Activated T-helper 1 cell treated with anti-CD3 and anti-CD28 coated beads, Interleukin-12 subunit alpha, Interleukin-12 subunit beta, Interleukin-2, Interleukin-4 antibody, amounts not matched to agents 30 ng/mL and 10 ng/mL and 1 ng/mL, durations not matched to agents 14 hours and 24 hours and 36 hours (primary cell): Measurements from ENCODE around the gene RANBP1. TPM values are rescaled to one million over a fixed set of nuclear protein-coding genes. Genes with fewer than 3 reads are reported as not detected.

Experiments used
- DNase-seq: peaks from one replicate; pipeline ENCODE4 v3.0.0; 2021; ENCODE audit warnings: low spot score
- H3K27ac Mint-ChIP-seq: one replicate; pipeline ENCODE4 v1.8.0; 2021; ENCODE audit warnings: mild to moderate bottlenecking, mixed read lengths
- H3K27me3 Mint-ChIP-seq: one replicate; pipeline ENCODE4 v1.8.0; 2022; ENCODE audit warnings: mild to moderate bottlenecking, moderate library complexity, mixed read lengths; ENCODE audit not compliant: insufficient read depth
- H3K36me3 Mint-ChIP-seq: one replicate; pipeline ENCODE4 v1.8.0; 2021; ENCODE audit warnings: low read depth, mixed read lengths
- H3K4me1 Mint-ChIP-seq: one replicate; pipeline ENCODE4 v1.8.0; 2021; ENCODE audit warnings: low read depth, mixed read lengths
- H3K4me3 Mint-ChIP-seq: one replicate; pipeline ENCODE4 v1.8.0; 2021; ENCODE audit warnings: mild to moderate bottlenecking, moderate library complexity, mixed read lengths
- H3K9me3 Mint-ChIP-seq: one replicate; pipeline ENCODE4 v1.8.0; 2021; ENCODE audit warnings: mixed read lengths
- intact Hi-C: fragments of 100-400 bp; cut with micrococcal nuclease; formaldehyde crosslinking; loops from one replicate; pipeline ENCODE4 v1.15.1; 2024
- total RNA-seq: library from RNA; stranded (reverse); gene quantifications from 2 replicates; pipeline ENCODE4 v1.2.3, GENCODE V29; 2022

The RANBP1 gene
- total RNA-seq, 1 donor from 2014 or later, result 509 TPM

DNA sequence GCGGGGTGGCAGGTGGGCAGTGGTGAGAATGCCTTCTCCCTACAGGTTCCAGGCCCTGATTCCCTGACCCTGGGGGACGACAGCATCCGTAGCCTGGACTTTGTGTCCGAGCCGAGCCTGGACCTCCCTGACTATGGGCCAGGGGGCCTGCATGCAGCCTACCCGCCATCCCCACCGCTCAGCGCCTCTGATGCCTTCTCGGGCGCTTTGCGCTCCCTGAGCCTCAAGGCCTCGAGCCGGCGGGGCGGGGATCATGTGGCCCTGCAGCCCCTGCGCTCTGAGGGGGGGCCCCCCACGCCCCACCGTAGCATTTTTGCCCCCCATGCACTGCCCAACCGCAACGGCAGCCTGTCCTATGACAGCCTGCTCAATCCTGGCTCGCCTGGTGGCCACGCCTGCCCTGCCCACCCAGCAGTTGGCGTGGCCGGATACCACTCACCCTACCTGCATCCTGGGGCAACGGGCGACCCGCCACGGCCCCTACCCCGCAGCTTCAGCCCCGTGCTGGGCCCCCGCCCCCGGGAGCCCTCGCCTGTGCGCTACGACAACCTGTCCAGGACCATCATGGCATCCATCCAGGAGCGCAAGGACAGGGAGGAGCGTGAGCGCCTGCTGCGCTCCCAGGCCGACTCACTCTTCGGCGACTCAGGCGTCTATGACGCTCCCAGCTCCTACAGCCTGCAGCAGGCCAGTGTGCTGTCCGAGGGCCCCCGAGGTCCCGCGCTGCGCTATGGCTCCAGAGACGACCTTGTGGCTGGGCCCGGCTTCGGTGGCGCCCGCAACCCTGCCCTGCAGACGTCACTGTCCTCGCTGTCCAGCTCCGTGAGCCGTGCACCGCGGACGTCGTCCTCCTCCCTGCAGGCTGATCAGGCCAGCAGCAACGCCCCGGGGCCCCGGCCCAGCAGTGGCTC, 27.1 kb downstream of the RANBP1 start:
- DNase-seq, result no peak
- H3K27ac Mint-ChIP-seq, result no peak overlapping the region
- H3K4me3 Mint-ChIP-seq, result no peak overlapping the region
- H3K9me3 Mint-ChIP-seq, result no peaks in the 10 kb centered on the region
- no peaks in the 10 kb centered on the region for H3K36me3 Mint-ChIP-seq
- H3K4me1 Mint-ChIP-seq, result no peaks in the 10 kb centered on the region
- no peaks in the 10 kb centered on the region for H3K27me3 Mint-ChIP-seq
- intact Hi-C loops, result no loop called here

DNA sequence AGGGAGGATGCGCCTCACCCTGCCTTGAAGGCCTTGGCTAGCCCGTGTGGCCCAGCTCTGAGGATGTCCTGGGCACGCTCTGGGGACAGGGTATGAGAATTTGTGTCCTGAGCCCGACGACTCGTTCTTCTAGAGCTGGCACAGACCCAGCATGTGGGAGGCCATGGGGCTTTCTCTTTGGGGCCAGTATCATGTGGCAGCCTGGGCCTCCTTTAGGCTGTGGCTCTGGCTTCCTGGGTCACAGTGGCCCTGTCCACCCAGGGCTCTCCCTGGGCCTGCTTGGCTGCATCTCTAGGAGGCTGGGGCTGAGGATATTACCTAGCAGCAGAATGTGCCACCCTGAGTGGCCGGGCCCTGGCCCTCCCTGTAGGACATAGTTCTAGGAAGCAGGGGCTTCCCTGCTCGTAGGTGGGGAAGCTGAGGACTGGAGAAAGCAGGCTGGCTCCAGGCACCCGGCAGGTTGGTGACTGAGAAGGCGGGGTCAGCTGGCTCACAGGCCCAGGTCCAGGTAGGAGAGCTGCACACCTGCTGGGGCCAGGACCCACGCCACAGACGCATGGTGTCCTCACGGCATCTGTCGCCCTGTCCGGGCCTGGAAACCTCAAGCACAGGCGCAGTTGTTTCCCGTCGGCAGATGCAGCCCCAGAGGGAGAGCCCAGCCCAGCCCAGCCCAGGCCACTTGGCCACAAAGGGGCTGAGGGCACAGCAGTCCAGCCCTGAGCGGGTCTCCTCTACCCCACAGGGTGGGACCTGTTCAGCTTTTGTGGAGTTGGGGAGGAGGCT, 28.2 kb downstream of the RANBP1 start:
- Mint-ChIP-seq H3K36me3 (no peaks in the 10 kb centered on the region), H3K4me3 (no peak overlapping the region), H3K27ac (no peak overlapping the region), H3K4me1 (no peaks in the 10 kb centered on the region), H3K27me3 (no peaks in the 10 kb centered on the region), H3K9me3 (no peaks in the 10 kb centered on the region)
- intact Hi-C loops, result no loop called here
- DNase-seq, result no peak

DNA sequence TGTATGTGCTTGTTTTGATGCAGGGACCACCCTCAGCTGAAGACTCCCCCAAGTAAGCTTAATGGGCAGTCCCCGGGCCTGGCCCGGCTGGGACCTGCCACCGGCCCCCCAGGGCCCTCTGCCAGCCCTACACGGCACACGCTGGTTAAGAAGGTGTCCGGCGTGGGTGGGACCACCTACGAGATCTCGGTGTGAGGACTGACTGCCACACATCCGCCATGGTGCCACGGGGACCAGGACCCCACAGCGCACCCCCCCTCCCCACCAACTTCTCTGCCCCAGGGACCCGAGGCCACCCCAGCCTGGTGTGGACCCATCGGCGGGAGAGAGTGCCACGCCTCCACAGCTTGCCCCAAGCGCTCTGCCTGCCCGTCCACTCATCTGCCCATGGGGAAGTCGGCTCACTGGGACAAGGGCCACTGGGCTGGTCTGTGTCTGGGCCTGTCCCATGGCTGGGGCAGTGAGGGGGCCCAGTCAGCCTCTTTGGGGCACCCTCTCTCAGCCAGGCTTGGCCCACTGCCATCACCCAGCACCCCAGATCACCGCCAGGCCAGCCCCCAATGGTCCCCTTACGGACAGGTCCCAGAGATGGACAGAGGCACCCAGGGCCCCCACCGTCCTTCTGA, 29.4 kb downstream of the RANBP1 start:
- H3K27ac Mint-ChIP-seq, result no peak overlapping the region
- H3K4me3 Mint-ChIP-seq, result no peak overlapping the region
- H3K4me1 Mint-ChIP-seq, result no peaks in the 10 kb centered on the region
- H3K36me3 Mint-ChIP-seq, result no peaks in the 10 kb centered on the region
- no peaks in the 10 kb centered on the region for H3K9me3 Mint-ChIP-seq
- intact Hi-C loops, result no loop called here
- H3K27me3 Mint-ChIP-seq, result no peaks in the 10 kb centered on the region
- DNase-seq, result no peak

DNA sequence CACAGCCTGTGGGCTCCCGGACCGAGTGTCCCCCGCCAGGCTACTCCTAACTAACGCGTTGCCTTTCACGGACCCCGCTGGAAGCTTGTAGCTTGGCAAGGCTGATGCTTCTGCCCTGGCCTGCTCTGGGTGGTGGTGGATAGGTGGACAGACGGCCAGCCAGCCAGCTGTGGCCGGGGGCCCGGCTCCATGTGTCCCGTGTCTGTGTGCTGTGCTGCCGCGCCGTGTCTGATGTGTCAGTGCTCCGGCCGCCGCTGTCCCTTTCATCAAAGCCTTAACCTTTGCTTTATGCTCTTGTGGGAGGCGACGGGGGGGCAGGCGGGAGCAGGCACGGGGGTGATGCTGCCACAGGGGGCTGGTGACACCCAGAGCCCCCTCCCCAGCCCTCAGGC, 29.9 kb downstream of the RANBP1 start:
- Mint-ChIP-seq H3K4me1 (no peaks in the 10 kb centered on the region), H3K36me3 (no peaks in the 10 kb centered on the region), H3K4me3 (no peak overlapping the region), H3K27ac (no peak overlapping the region), H3K27me3 (no peaks in the 10 kb centered on the region), H3K9me3 (no peaks in the 10 kb centered on the region)
- no peak for DNase-seq
- intact Hi-C loops, result no loop called here

DNA sequence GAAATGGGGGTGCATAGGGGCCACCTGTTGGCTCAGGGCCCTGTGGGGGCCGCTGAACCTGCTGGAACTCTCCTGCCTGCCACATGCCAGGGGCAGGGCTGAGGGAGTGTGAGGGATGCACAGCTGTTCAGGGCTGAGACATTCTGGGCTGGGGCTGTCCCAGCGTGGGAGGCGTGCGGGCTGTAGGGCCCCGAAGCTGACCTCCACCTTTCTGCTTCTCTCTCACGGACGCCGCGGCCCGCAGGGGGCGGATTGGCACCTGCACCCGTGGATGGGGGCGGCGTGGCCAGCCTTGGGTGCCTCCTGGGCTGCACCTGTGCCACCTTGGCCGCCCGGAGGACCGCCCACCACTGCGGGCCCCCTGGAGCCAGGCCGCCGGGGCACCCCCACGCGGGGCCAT, 30.9 kb downstream of the RANBP1 start:
- intact Hi-C loops, result no loop called here
- no peak overlapping the region for H3K4me3 Mint-ChIP-seq
- H3K9me3 Mint-ChIP-seq, result no peaks in the 10 kb centered on the region
- DNase-seq, result no peak
- no peaks in the 10 kb centered on the region for H3K27me3 Mint-ChIP-seq
- no peaks in the 10 kb centered on the region for H3K36me3 Mint-ChIP-seq
- H3K4me1 Mint-ChIP-seq, result no peaks in the 10 kb centered on the region
- H3K27ac Mint-ChIP-seq, result no peak overlapping the region

DNA sequence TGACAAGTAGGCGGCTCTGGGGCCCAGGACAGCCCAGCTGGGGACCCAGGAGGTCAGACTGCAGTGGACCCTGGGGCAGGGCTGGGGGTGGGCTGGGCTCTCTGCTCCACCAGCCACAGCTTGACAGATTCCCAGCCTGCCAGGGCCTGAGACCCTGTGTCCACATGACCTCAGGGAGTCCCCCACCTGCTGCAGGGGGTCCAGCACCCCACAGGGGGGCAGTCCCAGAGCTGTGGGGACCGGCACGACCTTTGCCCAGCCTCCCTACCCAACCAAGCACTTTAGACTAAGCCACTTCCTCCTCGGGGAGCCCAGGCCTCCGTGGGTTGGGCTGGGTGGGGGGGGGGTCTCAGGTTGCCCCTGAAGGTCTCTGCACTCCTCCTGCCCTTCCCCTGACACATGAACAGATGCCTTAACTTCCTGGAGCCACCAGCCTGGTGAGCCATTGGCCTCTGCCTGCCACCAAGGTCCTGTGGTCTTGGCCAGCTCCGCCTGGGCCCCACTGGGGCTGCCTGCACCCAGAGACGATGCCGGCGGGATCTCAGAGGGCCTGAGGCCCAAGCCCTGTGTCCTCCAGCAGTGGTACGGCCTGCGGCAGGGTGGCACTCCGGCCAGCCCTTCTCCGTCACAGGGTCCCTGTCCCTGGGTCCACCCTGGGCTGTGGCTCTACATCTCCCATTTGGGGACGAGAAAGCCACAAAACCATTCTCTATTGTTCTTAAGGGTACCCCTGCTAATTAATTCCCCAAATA, 31.5 kb downstream of the RANBP1 start:
- DNase-seq, result no peak
- H3K9me3 Mint-ChIP-seq, result no peaks in the 10 kb centered on the region
- no peaks in the 10 kb centered on the region for H3K27me3 Mint-ChIP-seq
- H3K27ac Mint-ChIP-seq, result no peak overlapping the region
- intact Hi-C loops, result no loop called here
- H3K4me3 Mint-ChIP-seq, result no peak overlapping the region
- H3K36me3 Mint-ChIP-seq, result no peaks in the 10 kb centered on the region
- H3K4me1 Mint-ChIP-seq, result no peaks in the 10 kb centered on the region

DNA sequence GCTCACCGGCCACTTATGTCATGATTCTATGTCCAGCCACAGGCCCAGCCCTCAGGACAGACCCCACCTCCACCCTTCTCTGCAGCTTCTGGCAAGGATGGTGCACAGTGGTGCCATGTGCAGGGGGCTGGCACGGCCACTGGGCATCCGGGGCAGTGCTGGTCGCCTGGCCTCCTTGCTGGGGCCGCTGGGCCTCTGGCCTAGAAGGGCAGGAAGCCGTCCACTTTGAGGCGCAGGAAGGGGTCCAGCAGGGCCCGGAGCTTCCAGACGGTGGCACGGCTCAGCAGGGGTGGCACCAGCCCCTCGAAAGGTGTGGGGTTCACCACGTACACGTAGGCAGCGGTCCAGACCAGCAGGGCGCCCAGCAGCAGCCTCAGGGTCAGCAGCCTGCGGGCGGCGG, 32.5 kb downstream of the RANBP1 start:
- Mint-ChIP-seq H3K4me3 (no peak overlapping the region), H3K36me3 (no peaks in the 10 kb centered on the region)
- no peak for DNase-seq

DNA sequence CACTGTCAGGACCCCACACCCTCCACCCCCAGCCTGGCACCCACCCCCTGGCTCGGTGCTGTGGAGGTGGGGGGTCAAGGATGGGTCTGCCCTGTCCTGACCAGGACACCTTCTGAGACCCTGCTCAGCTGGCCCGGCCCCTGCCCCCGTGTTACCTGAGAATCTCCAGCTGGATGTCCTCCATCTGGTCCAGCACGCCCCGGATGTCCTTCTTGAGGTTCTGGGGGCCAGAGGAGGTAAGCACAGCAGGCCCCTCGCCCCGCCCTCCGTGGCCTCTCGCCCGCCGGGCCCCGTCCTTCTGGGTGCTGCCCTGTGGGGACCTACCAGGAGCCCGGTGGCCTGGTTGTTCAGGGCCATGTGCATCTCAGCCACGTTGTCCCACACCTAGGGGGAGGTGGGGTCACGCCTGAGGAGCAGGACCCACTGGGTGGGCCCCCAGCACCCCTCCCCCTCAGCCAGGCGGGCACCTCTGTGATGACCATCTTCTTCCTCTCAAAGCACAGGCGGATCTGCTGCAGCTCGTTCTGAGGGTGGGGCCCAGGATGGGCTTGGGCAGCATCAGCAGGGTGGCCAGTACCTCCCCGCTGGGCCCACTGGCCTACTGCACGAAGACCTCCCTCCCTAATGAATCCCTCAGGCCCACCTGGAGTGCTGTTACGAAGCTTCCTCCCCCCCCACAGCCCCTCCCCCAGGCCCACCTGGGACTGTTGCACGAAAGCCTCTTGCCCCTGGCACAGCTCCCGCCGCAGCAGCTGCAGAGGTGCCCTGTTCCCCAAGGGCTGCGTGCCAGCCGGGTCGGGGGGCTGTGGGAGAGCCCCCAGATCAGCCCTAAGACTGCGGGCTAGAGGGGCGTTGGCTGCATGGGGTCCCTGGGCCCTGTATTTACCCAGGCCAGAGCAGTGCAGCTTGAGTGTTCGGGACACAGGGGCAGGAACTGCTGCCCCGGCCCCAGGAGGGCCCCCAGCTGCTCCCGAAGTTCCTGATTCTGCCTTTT, 33.6 kb downstream of the RANBP1 start:
- no peak overlapping the region for H3K27ac Mint-ChIP-seq
- no peak for DNase-seq
- no peaks in the 10 kb centered on the region for H3K9me3 Mint-ChIP-seq

More for the DNA sequence above, 32.5 kb downstream of the RANBP1 start:
- no peaks in the 10 kb centered on the region for H3K4me1 Mint-ChIP-seq
- no peak overlapping the region for H3K27ac Mint-ChIP-seq
- H3K9me3 Mint-ChIP-seq, result no peaks in the 10 kb centered on the region
- intact Hi-C loops, result no loop called here
- H3K27me3 Mint-ChIP-seq, result no peaks in the 10 kb centered on the region

DNA sequence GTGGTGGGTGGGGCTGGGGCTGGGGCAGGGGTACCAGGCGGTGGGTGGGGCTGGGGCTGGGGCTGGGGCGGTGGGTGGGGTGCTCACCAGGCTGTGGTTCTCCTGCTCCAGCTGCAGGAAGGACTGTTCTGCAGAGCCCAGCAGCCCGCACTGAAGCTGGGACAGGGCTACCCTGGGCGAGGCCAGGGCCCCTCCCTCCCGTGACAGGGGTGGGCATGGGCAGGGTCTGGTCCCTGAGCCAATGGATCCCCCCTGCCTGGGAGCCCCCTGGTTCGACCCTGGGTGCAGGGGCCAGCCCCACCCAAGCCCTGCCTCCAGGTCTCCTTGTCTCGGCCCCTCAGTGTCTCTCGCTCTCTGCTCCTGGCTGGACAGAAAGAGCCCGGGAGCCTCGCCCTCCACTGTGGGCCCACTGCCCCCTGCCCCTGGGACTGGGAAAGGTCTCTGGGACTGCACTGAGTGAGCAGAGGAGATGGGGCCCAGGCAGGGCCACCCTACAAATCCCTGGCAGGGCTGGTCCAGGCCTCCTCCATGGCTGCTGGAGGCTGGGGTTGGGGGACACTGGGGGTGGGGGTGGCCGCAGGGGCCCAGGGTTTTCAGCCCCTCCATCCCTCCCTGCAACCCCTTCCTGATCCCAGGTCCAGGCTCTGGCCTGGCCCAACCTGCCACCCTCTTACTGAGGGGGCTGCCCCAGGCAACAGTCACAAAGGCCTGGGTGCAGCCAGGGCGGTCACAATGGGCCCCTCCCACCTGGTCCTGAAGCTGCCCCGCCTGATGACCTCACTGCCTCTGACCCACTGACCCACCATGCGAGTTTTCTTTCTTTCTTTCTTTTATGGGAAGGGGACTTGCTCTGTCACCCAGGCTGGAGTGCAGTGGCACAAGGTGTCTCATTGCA, 34.7 kb downstream of the RANBP1 start, which contains the start of gene CCDC188:
Gene CCDC188, minus strand, starts transcription at position 675 of the 895 bp plus-strand sequence. Its CDS starts 69 bp downstream, at position 606.
- no peaks in the 10 kb centered on the region for H3K9me3 Mint-ChIP-seq
- no peak within 1 kb of the TSS for H3K4me3 Mint-ChIP-seq
- no peak within 1 kb of the TSS for H3K27ac Mint-ChIP-seq
- H3K27me3 Mint-ChIP-seq, result no peaks in the 10 kb centered on the region
- intact Hi-C loops, result no loop called here
- H3K4me1 Mint-ChIP-seq, result no peaks in the 10 kb centered on the region
- H3K36me3 Mint-ChIP-seq, result no peaks in the 10 kb centered on the region
- DNase-seq, result no peak

More for the DNA sequence above, 33.6 kb downstream of the RANBP1 start:
- intact Hi-C loops, result no loop called here
- H3K4me3 Mint-ChIP-seq, result no peak overlapping the region
- H3K36me3 Mint-ChIP-seq, result no peaks in the 10 kb centered on the region
- no peaks in the 10 kb centered on the region for H3K27me3 Mint-ChIP-seq
- no peaks in the 10 kb centered on the region for H3K4me1 Mint-ChIP-seq

DNA sequence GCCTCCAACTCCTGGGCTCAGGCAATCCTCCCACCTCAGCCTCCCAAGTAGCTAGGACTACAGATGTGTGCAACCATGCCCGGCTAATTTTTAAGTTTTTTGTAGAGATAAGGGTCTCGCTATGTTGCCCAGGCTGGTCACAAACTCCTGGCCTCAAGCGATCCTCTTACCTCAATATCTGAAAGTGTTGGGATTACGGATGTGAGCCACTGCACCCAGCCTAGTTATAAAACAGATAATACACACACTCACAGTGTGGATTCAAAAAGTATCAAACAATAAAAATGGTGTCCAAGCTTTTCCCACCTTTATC, 35.3 kb downstream of the RANBP1 start:
- Mint-ChIP-seq H3K27me3 (no peaks in the 10 kb centered on the region), H3K9me3 (no peaks in the 10 kb centered on the region), H3K36me3 (no peaks in the 10 kb centered on the region), H3K27ac (no peak overlapping the region), H3K4me1 (no peaks in the 10 kb centered on the region), H3K4me3 (no peak overlapping the region)
- intact Hi-C loops, result no loop called here
- DNase-seq, result no peak

DNA sequence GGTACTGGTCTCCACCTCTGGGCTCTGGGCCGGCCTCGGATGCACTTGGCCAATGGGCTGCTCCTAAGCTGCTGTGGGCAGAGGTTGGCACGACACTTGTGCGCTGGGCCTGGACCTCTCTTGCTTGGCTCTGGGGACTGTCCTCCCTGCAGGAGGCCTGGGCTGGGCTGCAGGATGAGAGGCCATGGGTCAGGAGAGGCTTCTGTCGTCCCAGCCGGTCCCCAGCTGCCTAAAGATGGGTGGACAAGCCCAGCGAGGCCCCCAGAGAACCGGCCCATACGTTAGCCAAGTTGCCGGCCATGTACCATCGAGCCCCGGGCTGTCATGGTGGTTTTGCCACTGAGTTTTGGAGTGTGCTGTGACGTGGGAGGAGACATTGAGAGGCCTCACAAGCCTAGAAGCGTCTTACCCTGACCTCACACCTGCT, 36.6 kb downstream of the RANBP1 start:
- H3K4me3 Mint-ChIP-seq, result no peak overlapping the region
- intact Hi-C loops, result no loop called here
- H3K27me3 Mint-ChIP-seq, result peaks cover 2% of the 10 kb centered on the region
- no peaks in the 10 kb centered on the region for H3K4me1 Mint-ChIP-seq
- no peak overlapping the region for H3K27ac Mint-ChIP-seq
- DNase-seq, result no peak
- no peaks in the 10 kb centered on the region for H3K9me3 Mint-ChIP-seq
- H3K36me3 Mint-ChIP-seq, result no peaks in the 10 kb centered on the region
